GM12801 (cell line): ENCODE data around the gene PDE2A.

Source experiments
- CTCF ChIP-seq: IDR thresholded peaks from one replicate; pipeline ENCODE4 v1.5.1; 2011; ENCODE audit warnings: control low read depth; ENCODE audit not compliant: insufficient read length; ENCODE audit errors: extremely low read depth

PDE2A gene

GRCh38 chr11:72577271-72577721 is 96.9 kb downstream of the PDE2A start:
- TF ChIP-seq CTCF: no peak

- no peak for TF ChIP-seq CTCF
Observed at GRCh38 chr11:72576661-72577060, 97.6 kb downstream of the PDE2A start.

GRCh38 chr11:72576243-72576595 is 98.0 kb downstream of the PDE2A start:
- no peak for TF ChIP-seq CTCF

GRCh38 chr11:72575533-72576242 is 98.5 kb downstream of the PDE2A start:
- no peak for TF ChIP-seq CTCF

- TF ChIP-seq CTCF: no peak
Observed at GRCh38 chr11:72574548-72575460, 99.4 kb downstream of the PDE2A start.

- TF ChIP-seq CTCF: no peak
Observed at GRCh38 chr11:72573855-72574445, 100.3 kb downstream of the PDE2A start.
